Measurements from ENCODE around the gene CARS1. TPM values are rescaled to one million over a fixed set of nuclear protein-coding genes. Genes with fewer than 3 reads are reported as not detected.
A peak's percentile ranks its signal among the peaks of the same experiment; 100 is the strongest.

CARS1 gene
- total RNA-seq, 1 experiment from 2014 or later, result 120 TPM

DNA sequence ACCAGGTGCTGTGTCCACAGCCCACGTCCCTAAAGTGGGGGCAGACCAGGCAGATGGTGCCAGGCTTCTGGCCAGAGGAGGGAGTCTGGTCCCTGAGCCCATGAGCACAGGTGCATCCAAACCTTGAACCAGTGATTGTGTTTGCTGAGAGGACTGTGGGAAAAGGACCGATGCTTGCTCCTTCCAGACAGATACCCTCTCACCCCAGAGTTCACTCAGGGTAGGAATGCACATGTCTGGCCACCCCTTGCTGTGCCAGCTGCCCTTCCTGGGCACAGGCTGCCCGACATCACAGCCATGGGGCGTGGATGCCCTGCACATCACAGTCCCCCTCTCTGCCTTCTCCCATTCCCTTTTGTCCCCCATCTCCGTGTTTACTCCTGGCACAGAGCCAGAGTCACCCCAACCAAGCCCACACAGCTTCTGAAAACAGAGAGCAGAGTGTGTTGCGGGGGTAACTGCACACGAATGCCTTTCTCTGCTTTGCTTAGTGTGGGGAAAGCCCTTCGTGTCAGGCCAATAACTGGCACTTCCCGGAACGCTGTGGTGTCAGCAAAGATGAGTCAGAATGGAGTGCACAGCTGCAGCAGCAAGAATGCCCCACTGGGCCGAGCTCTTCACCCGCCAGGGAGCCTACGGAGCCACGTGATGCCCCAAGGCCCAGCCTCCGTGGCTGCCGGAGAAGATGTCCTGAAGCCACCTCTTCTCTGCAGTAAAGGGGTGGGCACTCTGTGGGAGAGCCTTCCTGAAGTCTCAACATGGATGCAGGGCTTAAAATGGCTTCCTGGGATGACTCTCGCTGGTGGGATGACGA lies 7.6 kb downstream of the CARS1 start:
- POLR2A ChIA-PET, result interaction anchor here (0.7 to 0.8 kb wide), 2 partner anchors 8 to 126 kb away, joined by 3 to 4 read pairs; partner anchors contain the start of gene CARS1

DNA sequence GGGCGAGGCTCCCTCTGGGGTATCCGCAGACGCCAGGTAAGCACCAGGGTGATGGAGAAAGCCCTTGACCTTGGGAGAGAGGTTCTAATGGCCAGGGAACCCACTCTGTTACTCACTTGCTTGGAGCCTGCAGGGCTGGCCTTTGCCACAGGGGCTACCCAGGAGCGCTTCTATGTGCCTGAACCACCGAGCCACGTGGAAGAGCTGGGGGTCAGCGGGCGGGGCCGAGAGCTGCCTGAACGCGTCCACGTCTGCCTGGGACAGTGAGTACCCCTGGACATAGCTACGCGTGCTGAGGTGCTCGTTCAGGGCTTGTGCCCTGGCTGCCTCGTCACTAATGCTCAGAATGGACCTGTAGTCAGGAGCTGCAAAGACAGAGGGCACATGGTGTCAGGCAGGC lies 9.6 kb downstream of the CARS1 start:
- no peak for ATAC-seq
- Histone ChIP-seq H3K4me3 (ENCODE audit: low read depth in 2 of 2, low read length in 2 of 2) (no peak overlapping the region), H3K36me3 (ENCODE audit: control insufficient read depth, insufficient read depth, low read length) (peaks cover 8% of the 10 kb centered on the region; the same call in 1 of the 2 replicates), H3K27ac (ENCODE audit: low read length) (no peak overlapping the region), H3K27me3 (ENCODE audit: control insufficient read depth, insufficient read depth, low read length) (no peaks in the 10 kb centered on the region), H3K4me1 (ENCODE audit: control insufficient read depth, insufficient read depth, low read length) (peaks cover 51% of the 10 kb centered on the region), H3K9me3 (ENCODE audit: control insufficient read depth, insufficient read depth, low read depth, low read length) (no peaks in the 10 kb centered on the region)
- in situ Hi-C loops (cut with HindIII; ENCODE audit: low pct_unique_long_range_greater_than_20kb, low sequenced_read_pairs), result no loop called here
- intact Hi-C loops (cut with micrococcal nuclease; ENCODE audit: unreplicated experiment), result no loop called here
- POLR2A ChIA-PET, result interaction anchor here (0.9 kb wide), 1 partner anchor 9 kb away, joined by 5 read pairs; no protein-coding TSS in a partner anchor
- no peak for DNase-seq (ENCODE audit: low read depth, low spot score)
- CTCF ChIA-PET, result interaction anchor here (1.1 to 2.6 kb wide), 2 partner anchors 12 to 44 kb away, joined by 5 to 10 read pairs; no protein-coding TSS in a partner anchor
- no TSS peak for BruUV-seq (replicated peaks)
- TF ChIP-seq TCF7L2 (IDR thresholded peaks at IDR 0.05; ENCODE audit: low read depth, low read length) (no peak), SIN3A (IDR thresholded peaks at IDR 0.05; ENCODE audit: borderline replicate concordance, insufficient read depth, low read depth, low read length) (no peak), POLR2AphosphoS5 (IDR thresholded peaks at IDR 0.05; ENCODE audit: low read depth, low read length) (no peak)
- TF ChIP-seq, protein P1, sequence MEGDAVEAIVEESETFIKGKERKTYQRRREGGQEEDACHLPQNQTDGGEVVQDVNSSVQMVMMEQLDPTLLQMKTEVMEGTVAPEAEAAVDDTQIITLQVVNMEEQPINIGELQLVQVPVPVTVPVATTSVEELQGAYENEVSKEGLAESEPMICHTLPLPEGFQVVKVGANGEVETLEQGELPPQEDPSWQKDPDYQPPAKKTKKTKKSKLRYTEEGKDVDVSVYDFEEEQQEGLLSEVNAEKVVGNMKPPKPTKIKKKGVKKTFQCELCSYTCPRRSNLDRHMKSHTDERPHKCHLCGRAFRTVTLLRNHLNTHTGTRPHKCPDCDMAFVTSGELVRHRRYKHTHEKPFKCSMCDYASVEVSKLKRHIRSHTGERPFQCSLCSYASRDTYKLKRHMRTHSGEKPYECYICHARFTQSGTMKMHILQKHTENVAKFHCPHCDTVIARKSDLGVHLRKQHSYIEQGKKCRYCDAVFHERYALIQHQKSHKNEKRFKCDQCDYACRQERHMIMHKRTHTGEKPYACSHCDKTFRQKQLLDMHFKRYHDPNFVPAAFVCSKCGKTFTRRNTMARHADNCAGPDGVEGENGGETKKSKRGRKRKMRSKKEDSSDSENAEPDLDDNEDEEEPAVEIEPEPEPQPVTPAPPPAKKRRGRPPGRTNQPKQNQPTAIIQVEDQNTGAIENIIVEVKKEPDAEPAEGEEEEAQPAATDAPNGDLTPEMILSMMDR (IDR thresholded peaks at IDR 0.05), result no peak
- TF ChIP-seq, protein P2, sequence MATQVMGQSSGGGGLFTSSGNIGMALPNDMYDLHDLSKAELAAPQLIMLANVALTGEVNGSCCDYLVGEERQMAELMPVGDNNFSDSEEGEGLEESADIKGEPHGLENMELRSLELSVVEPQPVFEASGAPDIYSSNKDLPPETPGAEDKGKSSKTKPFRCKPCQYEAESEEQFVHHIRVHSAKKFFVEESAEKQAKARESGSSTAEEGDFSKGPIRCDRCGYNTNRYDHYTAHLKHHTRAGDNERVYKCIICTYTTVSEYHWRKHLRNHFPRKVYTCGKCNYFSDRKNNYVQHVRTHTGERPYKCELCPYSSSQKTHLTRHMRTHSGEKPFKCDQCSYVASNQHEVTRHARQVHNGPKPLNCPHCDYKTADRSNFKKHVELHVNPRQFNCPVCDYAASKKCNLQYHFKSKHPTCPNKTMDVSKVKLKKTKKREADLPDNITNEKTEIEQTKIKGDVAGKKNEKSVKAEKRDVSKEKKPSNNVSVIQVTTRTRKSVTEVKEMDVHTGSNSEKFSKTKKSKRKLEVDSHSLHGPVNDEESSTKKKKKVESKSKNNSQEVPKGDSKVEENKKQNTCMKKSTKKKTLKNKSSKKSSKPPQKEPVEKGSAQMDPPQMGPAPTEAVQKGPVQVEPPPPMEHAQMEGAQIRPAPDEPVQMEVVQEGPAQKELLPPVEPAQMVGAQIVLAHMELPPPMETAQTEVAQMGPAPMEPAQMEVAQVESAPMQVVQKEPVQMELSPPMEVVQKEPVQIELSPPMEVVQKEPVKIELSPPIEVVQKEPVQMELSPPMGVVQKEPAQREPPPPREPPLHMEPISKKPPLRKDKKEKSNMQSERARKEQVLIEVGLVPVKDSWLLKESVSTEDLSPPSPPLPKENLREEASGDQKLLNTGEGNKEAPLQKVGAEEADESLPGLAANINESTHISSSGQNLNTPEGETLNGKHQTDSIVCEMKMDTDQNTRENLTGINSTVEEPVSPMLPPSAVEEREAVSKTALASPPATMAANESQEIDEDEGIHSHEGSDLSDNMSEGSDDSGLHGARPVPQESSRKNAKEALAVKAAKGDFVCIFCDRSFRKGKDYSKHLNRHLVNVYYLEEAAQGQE (IDR thresholded peaks at IDR 0.05; ENCODE audit: insufficient read depth in 1 of 2, low read depth in 2 of 2, low read length in 1 of 2), result no peak

More for the DNA sequence above, 7.6 kb downstream of the CARS1 start:
- no peaks in the 10 kb centered on the region for H3K27me3 ChIP-seq (ENCODE audit: control insufficient read depth, insufficient read depth, low read length)
- H3K9me3 ChIP-seq (ENCODE audit: control insufficient read depth, insufficient read depth, low read depth, low read length), result no peaks in the 10 kb centered on the region
- in situ Hi-C loops (cut with HindIII; ENCODE audit: low pct_unique_long_range_greater_than_20kb, low sequenced_read_pairs), result no loop called here
- no TSS peak for BruUV-seq (replicated peaks)
- peak overlapping the region in 1 of 2 experiments; percentile 3; a peak in 2 of 4 replicates for H3K4me3 ChIP-seq (ENCODE audit: low read depth in 2 of 2, low read length in 2 of 2)
- H3K27ac ChIP-seq (ENCODE audit: low read length), result peak overlapping the region; percentile 67
- peak; percentile 83 for DNase-seq (ENCODE audit: low read depth, low spot score)
- TF ChIP-seq, protein P2 (IDR thresholded peaks at IDR 0.05; ENCODE audit: insufficient read depth in 1 of 2, low read depth in 2 of 2, low read length in 1 of 2), result no peak
- TF ChIP-seq SIN3A (IDR thresholded peaks at IDR 0.05; ENCODE audit: borderline replicate concordance, insufficient read depth, low read depth, low read length), result peak; percentile 72; the same call in 1 of the 2 replicates
- no peak for TF ChIP-seq POLR2AphosphoS5 (IDR thresholded peaks at IDR 0.05; ENCODE audit: low read depth, low read length)
- TF ChIP-seq, protein P1 (IDR thresholded peaks at IDR 0.05), result no peak
- H3K4me1 ChIP-seq (ENCODE audit: control insufficient read depth, insufficient read depth, low read length), result peaks cover 45% of the 10 kb centered on the region
- intact Hi-C loops (cut with micrococcal nuclease; ENCODE audit: unreplicated experiment), result no loop called here
- H3K36me3 ChIP-seq (ENCODE audit: control insufficient read depth, insufficient read depth, low read length), result peaks cover 12% of the 10 kb centered on the region; the same call in 1 of the 2 replicates
- CTCF ChIA-PET, result interaction anchor here (1.6 to 2.4 kb wide), 2 partner anchors 12 to 42 kb away, joined by 4 to 14 read pairs; no protein-coding TSS in a partner anchor
- ATAC-seq, result peak; percentile 88
